ENCODE measurements around the gene NRK. TPM values are rescaled to one million over a fixed set of nuclear protein-coding genes. Genes with fewer than 3 reads are reported as not detected.

NRK gene
- total RNA-seq, result 0.51 and 1.8 TPM in 2 replicates

GRCh38 chrX:105822138-105823091, at the start of gene NRK:
NRK (plus strand) TSS chrX:105822539; CDS start chrX:105822846, 307 bp downstream.

Other genes with a start within 250 kb of the NRK start
- not detected in 2 replicates for gene SERPINA7, start 216.2 kb downstream of the NRK start, total RNA-seq